Ishikawa (cell line): ENCODE measurements around the gene CYBA.

Source experiments
- EGR1 ChIP-seq: IDR thresholded peaks from 2 replicates; pipeline ENCODE4 v1.6.1; 2012
- TAF1 ChIP-seq: IDR thresholded peaks from 2 replicates; pipeline ENCODE4 v1.6.1; 2012; ENCODE audit warnings: low read depth, mild to moderate bottlenecking
- TF ChIP-seq, protein P1 (sequence below): IDR thresholded peaks from 2 replicates; pipeline ENCODE4 v1.6.1; 2012

DNA sequence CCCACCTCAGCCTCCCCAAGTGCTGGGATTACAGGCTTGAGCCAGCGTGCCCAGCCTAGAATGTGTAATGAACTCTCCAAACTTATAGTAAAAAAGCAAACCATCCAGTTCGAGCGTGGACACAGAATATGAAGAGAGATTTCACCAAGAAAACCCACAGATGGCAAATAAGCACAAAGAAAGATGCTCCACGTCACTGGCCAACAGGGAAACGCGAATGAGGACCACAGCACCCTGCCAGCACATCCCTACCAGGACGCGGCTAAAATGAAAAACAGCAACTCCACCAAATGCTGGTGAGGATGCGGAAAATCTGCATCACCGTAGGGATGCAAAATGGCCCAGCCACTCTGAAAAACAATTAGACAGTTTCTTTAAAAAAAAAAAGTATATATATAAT is 10.6 kb upstream of the CYBA start:
- TF ChIP-seq TAF1 (no peak), EGR1 (no peak)
- TF ChIP-seq, protein P1, sequence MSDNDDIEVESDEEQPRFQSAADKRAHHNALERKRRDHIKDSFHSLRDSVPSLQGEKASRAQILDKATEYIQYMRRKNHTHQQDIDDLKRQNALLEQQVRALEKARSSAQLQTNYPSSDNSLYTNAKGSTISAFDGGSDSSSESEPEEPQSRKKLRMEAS: no peak
